Lower leg skin (tissue), 3 donors: ENCODE measurements around the gene PTPA.

ENCODE experiments used
- CTCF ChIP-seq, 3 donors: fragments of 450-650 bp; IDR thresholded peaks; one replicate each; pipeline ENCODE4 v1.5.1; 2016; ENCODE audit warnings: antibody characterized with exemption in 3 of 3, mild to moderate bottlenecking in 3 of 3, moderate library complexity in 2 of 3
- POLR2A ChIP-seq, 2 donors: fragments of 450-650 bp; IDR thresholded peaks; one replicate each; pipeline ENCODE4 v1.6.1; 2016 to 2017; ENCODE audit warnings: antibody characterized with exemption in 2 of 2, mild to moderate bottlenecking in 1 of 2, moderate library complexity in 1 of 2

GRCh38 chr9:129100383-129101169 lies 10.6 kb upstream of the PTPA start:
- TF ChIP-seq CTCF (IDR thresholded peaks at IDR 0.05) (no peak), POLR2A (IDR thresholded peaks at IDR 0.05) (no peak)
